Ramos (cell line): ENCODE data around the gene LDLRAD4.

ENCODE experiments used
- in situ Hi-C: fragments of 300-500 bp; cut with MboI; formaldehyde crosslinking; loops from one replicate; pipeline ENCODE4 v1.14.3; 2022; ENCODE audit warnings: low sequenced_read_pairs; ENCODE audit not compliant: unreplicated experiment

LDLRAD4 gene

GRCh38 chr18:13612196-13612997, 393.8 kb downstream of the LDLRAD4 start:
- in situ Hi-C loops: no loop called here

GRCh38 chr18:13613099-13613498, 394.5 kb downstream of the LDLRAD4 start:
- in situ Hi-C loops: no loop called here

GRCh38 chr18:13613591-13614501, 395.3 kb downstream of the LDLRAD4 start:
- in situ Hi-C loops: no loop called here

- in situ Hi-C loops: no loop called here
Observed at GRCh38 chr18:13614641-13615288, 396.2 kb downstream of the LDLRAD4 start.

- in situ Hi-C loops: no loop called here
Observed at GRCh38 chr18:13615432-13615861, 396.9 kb downstream of the LDLRAD4 start.

- in situ Hi-C loops: no loop called here
Observed at GRCh38 chr18:13616041-13616440, 397.5 kb downstream of the LDLRAD4 start.

GRCh38 chr18:13616525-13617035, 398.0 kb downstream of the LDLRAD4 start:
- in situ Hi-C loops: no loop called here

- in situ Hi-C loops: no loop called here
Observed at GRCh38 chr18:13617826-13618515, 399.4 kb downstream of the LDLRAD4 start.

GRCh38 chr18:13618760-13619438, 400.3 kb downstream of the LDLRAD4 start:
- in situ Hi-C loops: no loop called here

GRCh38 chr18:13619505-13620205, 401.1 kb downstream of the LDLRAD4 start:
- in situ Hi-C loops: no loop called here

GRCh38 chr18:13620206-13620672, 401.7 kb downstream of the LDLRAD4 start:
- in situ Hi-C loops: no loop called here

GRCh38 chr18:13620818-13621445, 402.4 kb downstream of the LDLRAD4 start:
- in situ Hi-C loops: no loop called here

- in situ Hi-C loops: no loop called here
Observed at GRCh38 chr18:13621446-13621849, 402.9 kb downstream of the LDLRAD4 start.

GRCh38 chr18:13621886-13622619, 403.5 kb downstream of the LDLRAD4 start:
- in situ Hi-C loops: no loop called here

GRCh38 chr18:13622751-13623150, 404.2 kb downstream of the LDLRAD4 start:
- in situ Hi-C loops: no loop called here

GRCh38 chr18:13623348-13623747, 404.8 kb downstream of the LDLRAD4 start:
- in situ Hi-C loops: no loop called here

GRCh38 chr18:13623871-13624270, 405.3 kb downstream of the LDLRAD4 start:
- in situ Hi-C loops: no loop called here
